ENCODE results near the gene SYNPO. TPM values are rescaled to one million over a fixed set of nuclear protein-coding genes. Genes with fewer than 3 reads are reported as not detected.

SYNPO gene
- total RNA-seq, 2 donors from 2014 or later: 32.4 to 62.9 TPM

DNA sequence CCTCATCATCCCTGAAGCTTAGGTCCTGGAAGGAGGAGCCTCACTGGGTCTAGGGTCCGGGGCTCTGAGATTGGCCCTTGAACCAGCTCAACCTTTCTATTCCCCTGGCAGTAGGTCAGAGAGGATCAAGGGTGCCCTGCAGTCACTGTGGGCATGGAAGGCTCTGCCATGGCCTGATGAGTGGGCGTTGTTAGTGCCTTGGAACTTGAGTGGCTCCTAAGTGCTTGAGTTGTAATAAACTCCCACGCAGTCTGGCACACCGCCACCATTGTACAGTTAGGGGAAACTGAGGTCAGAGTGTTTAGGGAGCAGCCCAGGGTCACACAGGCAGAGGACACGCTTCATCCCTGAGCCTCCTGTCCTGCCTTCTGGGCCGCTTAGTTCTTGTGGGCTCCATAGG is 10.4 kb upstream of the SYNPO start:
- Histone ChIP-seq H3K9ac (ENCODE audit: low read depth in 2 of 2, low read length in 2 of 2) (no peak overlapping the region), H3K27me3 (no peaks in the 10 kb centered on the region), H3K4me1 (no peaks in the 10 kb centered on the region), H3K36me3 (no peaks in the 10 kb centered on the region), H3K9me3 (no peaks in the 10 kb centered on the region), H3K4me3 (no peak overlapping the region), H3K27ac (no peak overlapping the region)
- intact Hi-C loops (cut with DNase I): no loop called here
- DNase-seq: no peak
- TF ChIP-seq, protein P1, sequence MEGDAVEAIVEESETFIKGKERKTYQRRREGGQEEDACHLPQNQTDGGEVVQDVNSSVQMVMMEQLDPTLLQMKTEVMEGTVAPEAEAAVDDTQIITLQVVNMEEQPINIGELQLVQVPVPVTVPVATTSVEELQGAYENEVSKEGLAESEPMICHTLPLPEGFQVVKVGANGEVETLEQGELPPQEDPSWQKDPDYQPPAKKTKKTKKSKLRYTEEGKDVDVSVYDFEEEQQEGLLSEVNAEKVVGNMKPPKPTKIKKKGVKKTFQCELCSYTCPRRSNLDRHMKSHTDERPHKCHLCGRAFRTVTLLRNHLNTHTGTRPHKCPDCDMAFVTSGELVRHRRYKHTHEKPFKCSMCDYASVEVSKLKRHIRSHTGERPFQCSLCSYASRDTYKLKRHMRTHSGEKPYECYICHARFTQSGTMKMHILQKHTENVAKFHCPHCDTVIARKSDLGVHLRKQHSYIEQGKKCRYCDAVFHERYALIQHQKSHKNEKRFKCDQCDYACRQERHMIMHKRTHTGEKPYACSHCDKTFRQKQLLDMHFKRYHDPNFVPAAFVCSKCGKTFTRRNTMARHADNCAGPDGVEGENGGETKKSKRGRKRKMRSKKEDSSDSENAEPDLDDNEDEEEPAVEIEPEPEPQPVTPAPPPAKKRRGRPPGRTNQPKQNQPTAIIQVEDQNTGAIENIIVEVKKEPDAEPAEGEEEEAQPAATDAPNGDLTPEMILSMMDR (IDR thresholded peaks at IDR 0.05): no peak

DNA sequence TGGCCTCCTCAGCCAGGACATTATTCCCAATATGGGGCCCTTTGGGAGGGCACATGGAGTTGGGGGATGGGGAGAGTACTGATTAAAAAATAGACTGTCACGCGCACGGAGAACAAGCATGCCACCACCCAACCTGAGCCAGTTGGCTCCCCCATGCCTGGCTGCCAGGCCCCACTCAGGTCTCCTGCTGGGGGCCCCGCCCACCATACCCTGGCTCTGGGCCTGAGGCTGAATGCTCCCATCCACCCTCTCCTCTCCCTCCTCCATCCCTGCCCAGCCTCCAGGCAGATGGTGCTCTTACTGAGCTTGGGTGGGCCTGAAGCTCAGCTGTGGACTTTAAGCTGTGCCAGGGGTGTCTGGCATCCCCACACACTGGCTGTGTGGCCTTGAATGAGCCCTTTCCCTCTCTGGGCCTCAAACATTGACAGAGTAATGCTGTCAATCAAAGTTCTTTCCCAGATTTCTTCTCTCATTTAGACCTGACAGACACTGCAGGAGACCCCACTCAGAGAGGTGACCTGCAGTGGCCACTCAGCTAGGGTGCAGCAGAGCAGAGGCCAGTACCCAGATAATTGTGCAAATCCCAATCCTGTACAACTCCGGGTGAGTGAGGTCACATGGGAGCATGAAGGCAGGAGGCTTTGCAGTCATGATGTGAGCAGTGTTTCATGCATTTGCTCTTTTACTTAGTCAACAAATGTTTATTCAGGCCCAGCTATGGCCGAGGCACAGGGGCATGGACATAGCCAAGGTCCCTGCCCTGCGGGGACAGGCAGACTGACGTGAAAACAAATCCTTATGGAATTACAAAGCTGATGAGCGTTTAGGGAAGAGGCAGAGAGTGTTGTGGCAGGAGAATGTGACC is 9.8 kb upstream of the SYNPO start:
- Histone ChIP-seq H3K36me3 (no peaks in the 10 kb centered on the region), H3K27ac (no peak overlapping the region)

DNA sequence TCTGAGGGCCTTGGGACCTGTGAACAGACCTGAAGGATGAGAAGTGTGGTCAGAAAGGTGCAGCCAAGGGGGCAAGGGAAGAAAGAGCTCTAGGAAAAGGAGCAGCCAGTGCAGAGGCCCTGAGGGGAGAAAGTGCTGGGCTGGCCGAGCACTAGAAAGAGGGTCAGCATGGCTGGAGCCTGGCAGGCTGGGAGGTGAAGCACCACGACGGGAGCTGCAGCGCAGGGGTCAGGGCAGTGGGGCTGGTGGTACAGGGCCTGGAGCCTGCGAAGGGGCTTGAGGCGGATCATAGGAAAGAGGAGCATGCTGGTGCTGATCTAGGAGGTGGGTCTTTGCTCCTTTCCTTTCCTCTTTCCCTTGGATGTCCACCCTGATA is 9.1 kb upstream of the SYNPO start:
- H3K27me3 ChIP-seq: no peaks in the 10 kb centered on the region
- H3K9ac ChIP-seq (ENCODE audit: low read depth in 2 of 2, low read length in 2 of 2): no peak overlapping the region
- H3K4me1 ChIP-seq: no peaks in the 10 kb centered on the region
- TF ChIP-seq, protein P1 (IDR thresholded peaks at IDR 0.05): no peak
- H3K27ac ChIP-seq: no peak overlapping the region
- intact Hi-C loops (cut with DNase I): no loop called here
- no peaks in the 10 kb centered on the region for H3K36me3 ChIP-seq
- H3K4me3 ChIP-seq: no peak overlapping the region
- no peaks in the 10 kb centered on the region for H3K9me3 ChIP-seq
- no peak for DNase-seq

More for the DNA sequence above, 9.8 kb upstream of the SYNPO start:
- Histone ChIP-seq H3K4me1 (no peaks in the 10 kb centered on the region), H3K9me3 (no peaks in the 10 kb centered on the region), H3K27me3 (no peaks in the 10 kb centered on the region), H3K9ac (ENCODE audit: low read depth in 2 of 2, low read length in 2 of 2) (no peak overlapping the region), H3K4me3 (no peak overlapping the region)
- TF ChIP-seq, protein P1 (IDR thresholded peaks at IDR 0.05): no peak
- DNase-seq: no peak
- intact Hi-C loops (cut with DNase I): no loop called here

DNA sequence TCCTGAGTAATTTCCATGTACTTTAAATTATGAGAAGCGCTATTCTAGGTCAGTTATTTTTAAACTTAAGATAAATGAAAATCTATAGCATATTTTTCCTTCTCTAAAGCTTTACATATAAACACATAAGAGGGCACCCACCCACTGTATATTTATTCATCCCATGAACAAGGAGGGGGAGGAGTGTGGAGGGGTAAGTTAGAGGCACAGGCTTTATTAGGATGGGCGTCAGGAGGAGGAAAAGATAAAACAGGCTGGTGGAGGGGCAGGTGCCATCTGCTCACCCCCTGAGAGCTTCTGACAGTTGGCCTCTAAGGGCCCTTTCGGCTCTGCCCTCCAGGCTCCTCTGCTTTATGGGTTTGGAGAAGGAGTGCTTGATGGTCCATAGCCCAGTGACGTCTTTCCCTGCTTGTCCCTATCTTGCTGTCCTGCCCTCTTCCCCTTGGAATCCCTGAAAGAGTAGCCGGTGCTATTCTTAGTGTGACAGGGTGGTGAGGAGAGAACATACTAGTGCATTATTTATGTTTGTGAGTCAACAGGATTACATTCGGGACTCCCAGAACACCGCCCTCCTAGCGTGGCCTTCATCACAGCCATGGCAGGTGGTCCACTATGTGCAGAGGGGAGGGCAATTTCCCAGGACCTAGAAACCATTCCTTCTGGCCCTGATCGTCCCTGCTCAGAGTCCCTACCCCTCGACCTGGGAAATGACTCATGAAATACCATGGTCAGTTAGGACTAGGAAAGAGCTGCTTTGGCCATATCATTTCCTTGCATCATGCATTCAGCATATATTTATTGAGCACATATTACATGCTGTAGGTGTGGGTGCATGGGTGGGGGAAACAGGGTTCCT is 7.9 kb upstream of the SYNPO start:
- no peak overlapping the region for H3K9ac ChIP-seq (ENCODE audit: low read depth in 2 of 2, low read length in 2 of 2)
- no peak for DNase-seq
- no peaks in the 10 kb centered on the region for H3K4me1 ChIP-seq

DNA sequence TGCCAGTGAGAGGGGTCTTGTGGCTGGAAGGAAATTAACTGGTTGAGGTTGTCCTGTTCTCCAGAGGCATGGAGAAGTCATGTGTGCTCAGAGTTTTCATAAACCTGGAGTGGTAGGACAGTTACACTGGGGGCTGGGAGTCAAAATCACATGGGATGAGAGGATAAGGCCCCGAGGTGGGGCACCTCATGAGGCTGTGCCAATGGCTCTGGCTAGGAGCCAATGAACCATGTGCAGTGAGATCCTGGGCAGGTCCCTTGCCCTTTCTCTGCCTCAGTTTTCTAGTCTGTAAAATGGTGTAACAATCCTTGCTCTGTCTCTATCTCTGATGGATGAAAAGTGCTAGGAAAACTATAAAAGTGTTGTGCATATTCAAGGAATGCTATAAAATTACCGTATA is 7.0 kb upstream of the SYNPO start:
- no peak overlapping the region for H3K9ac ChIP-seq (ENCODE audit: low read depth in 2 of 2, low read length in 2 of 2)
- H3K27me3 ChIP-seq: no peaks in the 10 kb centered on the region
- TF ChIP-seq, protein P1 (IDR thresholded peaks at IDR 0.05): no peak
- intact Hi-C loops (cut with DNase I): no loop called here
- no peak overlapping the region for H3K4me3 ChIP-seq
- no peaks in the 10 kb centered on the region for H3K9me3 ChIP-seq
- no peaks in the 10 kb centered on the region for H3K4me1 ChIP-seq
- no peak for DNase-seq
- H3K36me3 ChIP-seq: no peaks in the 10 kb centered on the region
- no peak overlapping the region for H3K27ac ChIP-seq

More for the DNA sequence above, 7.9 kb upstream of the SYNPO start:
- H3K36me3 ChIP-seq: no peaks in the 10 kb centered on the region
- H3K27ac ChIP-seq: no peak overlapping the region
- no peaks in the 10 kb centered on the region for H3K9me3 ChIP-seq
- TF ChIP-seq, protein P1 (IDR thresholded peaks at IDR 0.05): no peak
- no peaks in the 10 kb centered on the region for H3K27me3 ChIP-seq
- intact Hi-C loops (cut with DNase I): no loop called here
- no peak overlapping the region for H3K4me3 ChIP-seq

All from colonic mucosa (tissue), 4 donors.